ENCODE measurements around the gene PCDHA1.

PCDHA1 gene

DNA sequence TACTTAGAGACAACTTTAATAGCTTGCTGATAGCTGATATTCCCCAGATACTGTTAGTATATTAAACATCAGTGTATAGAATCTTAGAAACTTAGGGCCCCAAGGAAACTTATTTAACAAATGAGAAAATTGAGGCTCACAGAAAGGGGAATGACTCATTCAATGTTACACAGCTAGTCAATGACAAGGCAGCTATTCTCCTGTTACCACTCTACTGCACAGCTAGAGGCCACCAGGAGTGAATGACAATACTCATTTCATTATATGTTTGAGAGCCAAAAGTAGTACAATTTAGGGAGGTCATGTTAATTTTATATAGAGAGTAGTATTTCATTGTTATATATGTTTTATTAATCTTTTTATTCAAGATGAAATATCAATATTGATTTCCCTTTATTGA is 232.0 kb downstream of the PCDHA1 start:
- Histone ChIP-seq H3K4me3 (replicated peaks; ENCODE audit: insufficient read depth, low read length) (no peak overlapping the region), H3K27me3 (ENCODE audit: insufficient read depth, poor library complexity, severe bottlenecking) (no peaks in the 10 kb centered on the region), H3K27ac (replicated peaks) (no peak overlapping the region)
- TF ChIP-seq, protein P1, sequence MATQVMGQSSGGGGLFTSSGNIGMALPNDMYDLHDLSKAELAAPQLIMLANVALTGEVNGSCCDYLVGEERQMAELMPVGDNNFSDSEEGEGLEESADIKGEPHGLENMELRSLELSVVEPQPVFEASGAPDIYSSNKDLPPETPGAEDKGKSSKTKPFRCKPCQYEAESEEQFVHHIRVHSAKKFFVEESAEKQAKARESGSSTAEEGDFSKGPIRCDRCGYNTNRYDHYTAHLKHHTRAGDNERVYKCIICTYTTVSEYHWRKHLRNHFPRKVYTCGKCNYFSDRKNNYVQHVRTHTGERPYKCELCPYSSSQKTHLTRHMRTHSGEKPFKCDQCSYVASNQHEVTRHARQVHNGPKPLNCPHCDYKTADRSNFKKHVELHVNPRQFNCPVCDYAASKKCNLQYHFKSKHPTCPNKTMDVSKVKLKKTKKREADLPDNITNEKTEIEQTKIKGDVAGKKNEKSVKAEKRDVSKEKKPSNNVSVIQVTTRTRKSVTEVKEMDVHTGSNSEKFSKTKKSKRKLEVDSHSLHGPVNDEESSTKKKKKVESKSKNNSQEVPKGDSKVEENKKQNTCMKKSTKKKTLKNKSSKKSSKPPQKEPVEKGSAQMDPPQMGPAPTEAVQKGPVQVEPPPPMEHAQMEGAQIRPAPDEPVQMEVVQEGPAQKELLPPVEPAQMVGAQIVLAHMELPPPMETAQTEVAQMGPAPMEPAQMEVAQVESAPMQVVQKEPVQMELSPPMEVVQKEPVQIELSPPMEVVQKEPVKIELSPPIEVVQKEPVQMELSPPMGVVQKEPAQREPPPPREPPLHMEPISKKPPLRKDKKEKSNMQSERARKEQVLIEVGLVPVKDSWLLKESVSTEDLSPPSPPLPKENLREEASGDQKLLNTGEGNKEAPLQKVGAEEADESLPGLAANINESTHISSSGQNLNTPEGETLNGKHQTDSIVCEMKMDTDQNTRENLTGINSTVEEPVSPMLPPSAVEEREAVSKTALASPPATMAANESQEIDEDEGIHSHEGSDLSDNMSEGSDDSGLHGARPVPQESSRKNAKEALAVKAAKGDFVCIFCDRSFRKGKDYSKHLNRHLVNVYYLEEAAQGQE (IDR thresholded peaks at IDR 0.05; ENCODE audit: insufficient replicate concordance, low read depth), result no peak
- no peak for TF ChIP-seq GABPA (IDR thresholded peaks at IDR 0.05; ENCODE audit: low read depth)
- no peak for TF ChIP-seq CTCF (IDR thresholded peaks at IDR 0.05; ENCODE audit: insufficient read depth, low read length)
- TF ChIP-seq POLR2AphosphoS5 (IDR thresholded peaks at IDR 0.05; ENCODE audit: low read depth), result no peak
- no peak for TF ChIP-seq SPI1 (IDR thresholded peaks at IDR 0.05; ENCODE audit: borderline replicate concordance, low read depth)
- no peak for DNase-seq (ENCODE audit: low read depth in 1 of 2, low spot score in 1 of 2)

DNA sequence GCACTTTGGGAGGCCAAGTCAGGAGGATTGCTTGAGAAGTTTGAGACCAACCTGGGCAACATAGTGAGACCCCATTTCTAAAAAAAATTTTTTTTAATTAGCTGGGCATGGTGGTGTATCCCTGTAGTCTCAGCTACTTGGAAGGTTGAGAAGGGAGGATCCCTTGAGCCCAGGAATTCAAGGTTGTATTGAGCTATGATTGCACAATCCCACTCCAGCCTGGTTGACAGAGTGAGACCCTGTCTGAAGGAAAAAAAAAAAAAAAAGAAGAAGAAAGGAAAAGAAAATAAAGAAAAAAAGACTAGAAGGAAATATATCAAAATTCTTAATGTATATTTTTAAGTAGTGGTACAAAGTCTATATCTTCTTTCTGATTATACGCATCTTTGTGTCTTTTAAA is 236.4 kb downstream of the PCDHA1 start:
- Histone ChIP-seq H3K4me3 (replicated peaks; ENCODE audit: insufficient read depth, low read length) (no peak overlapping the region), H3K27me3 (ENCODE audit: insufficient read depth, poor library complexity, severe bottlenecking) (no peaks in the 10 kb centered on the region), H3K27ac (replicated peaks) (no peak overlapping the region)
- TF ChIP-seq, protein P1 (IDR thresholded peaks at IDR 0.05; ENCODE audit: insufficient replicate concordance, low read depth), result no peak
- TF ChIP-seq POLR2AphosphoS5 (IDR thresholded peaks at IDR 0.05; ENCODE audit: low read depth) (no peak), CTCF (IDR thresholded peaks at IDR 0.05; ENCODE audit: insufficient read depth, low read length) (no peak), GABPA (IDR thresholded peaks at IDR 0.05; ENCODE audit: low read depth) (no peak), SPI1 (IDR thresholded peaks at IDR 0.05; ENCODE audit: borderline replicate concordance, low read depth) (no peak)
- DNase-seq (ENCODE audit: low read depth in 1 of 2, low spot score in 1 of 2), result no peak

DNA sequence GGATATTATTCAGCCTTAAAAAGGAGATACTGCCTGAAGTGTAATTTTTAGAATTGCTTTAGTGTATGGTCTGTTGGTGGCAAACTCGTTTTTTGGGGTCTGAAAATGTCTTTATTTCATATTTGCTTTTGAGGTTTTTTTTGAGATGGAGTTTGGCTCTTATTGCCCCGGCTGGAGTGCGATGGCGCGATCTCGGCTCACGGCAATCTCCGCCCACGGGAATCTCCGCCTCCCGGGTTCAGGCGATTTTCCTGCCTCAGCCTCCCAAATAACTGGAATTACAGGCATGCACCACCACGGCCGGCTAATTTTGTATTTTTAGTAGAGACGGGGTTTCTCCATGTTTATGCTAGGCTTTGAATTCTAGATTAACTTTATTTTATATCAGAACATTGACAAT is 245.1 kb downstream of the PCDHA1 start:
- no peaks in the 10 kb centered on the region for H3K27me3 ChIP-seq (ENCODE audit: insufficient read depth, poor library complexity, severe bottlenecking)
- no peak overlapping the region for H3K4me3 ChIP-seq (replicated peaks; ENCODE audit: insufficient read depth, low read length)
- no peak for TF ChIP-seq GABPA (IDR thresholded peaks at IDR 0.05; ENCODE audit: low read depth)
- H3K27ac ChIP-seq (replicated peaks), result no peak overlapping the region
- no peak for DNase-seq (ENCODE audit: low read depth in 1 of 2, low spot score in 1 of 2)

DNA sequence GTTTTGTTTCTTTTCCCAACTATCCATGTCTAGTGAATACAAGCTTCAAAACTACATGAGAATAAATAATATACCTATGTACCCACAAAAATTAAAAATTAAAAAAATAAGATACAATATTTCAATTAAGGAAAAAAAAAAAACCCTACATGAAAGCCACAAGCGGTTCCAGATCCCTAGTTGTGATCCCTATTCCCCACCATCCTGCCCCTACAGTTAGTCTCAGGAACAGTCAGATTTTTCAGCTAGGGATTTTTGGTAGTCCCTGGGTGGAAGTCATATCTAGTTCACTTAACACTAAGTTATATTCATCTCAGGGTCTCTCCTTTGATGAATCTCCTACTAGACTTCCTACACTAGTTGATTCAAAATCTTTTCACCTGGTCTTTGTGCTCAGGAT is 246.7 kb downstream of the PCDHA1 start:
- H3K27ac ChIP-seq (replicated peaks), result no peak overlapping the region
- TF ChIP-seq, protein P1 (IDR thresholded peaks at IDR 0.05; ENCODE audit: insufficient replicate concordance, low read depth), result no peak
- TF ChIP-seq GABPA (IDR thresholded peaks at IDR 0.05; ENCODE audit: low read depth), result no peak
- no peak for TF ChIP-seq CTCF (IDR thresholded peaks at IDR 0.05; ENCODE audit: insufficient read depth, low read length)
- no peak for TF ChIP-seq POLR2AphosphoS5 (IDR thresholded peaks at IDR 0.05; ENCODE audit: low read depth)
- TF ChIP-seq SPI1 (IDR thresholded peaks at IDR 0.05; ENCODE audit: borderline replicate concordance, low read depth), result no peak
- no peaks in the 10 kb centered on the region for H3K27me3 ChIP-seq (ENCODE audit: insufficient read depth, poor library complexity, severe bottlenecking)
- DNase-seq (ENCODE audit: low read depth in 1 of 2, low spot score in 1 of 2), result no peak
- H3K4me3 ChIP-seq (replicated peaks; ENCODE audit: insufficient read depth, low read length), result no peak overlapping the region

Measured in HL-60 (cell line).